HPDE6-E6E7 (cell line): ENCODE measurements around the gene CADPS.

Source experiments
- DNase-seq: peaks from one replicate; pipeline ENCODE4 v3.0.0; 2011; ENCODE audit warnings: missing footprints; ENCODE audit errors: extremely low spot score

CADPS gene

GRCh38 chr3:62445275-62445674 is 429.9 kb downstream of the CADPS start:
- peak; percentile 2 for DNase-seq

- DNase-seq, result no peak
Measured at GRCh38 chr3:62439978-62440377, 435.2 kb downstream of the CADPS start.

DNA sequence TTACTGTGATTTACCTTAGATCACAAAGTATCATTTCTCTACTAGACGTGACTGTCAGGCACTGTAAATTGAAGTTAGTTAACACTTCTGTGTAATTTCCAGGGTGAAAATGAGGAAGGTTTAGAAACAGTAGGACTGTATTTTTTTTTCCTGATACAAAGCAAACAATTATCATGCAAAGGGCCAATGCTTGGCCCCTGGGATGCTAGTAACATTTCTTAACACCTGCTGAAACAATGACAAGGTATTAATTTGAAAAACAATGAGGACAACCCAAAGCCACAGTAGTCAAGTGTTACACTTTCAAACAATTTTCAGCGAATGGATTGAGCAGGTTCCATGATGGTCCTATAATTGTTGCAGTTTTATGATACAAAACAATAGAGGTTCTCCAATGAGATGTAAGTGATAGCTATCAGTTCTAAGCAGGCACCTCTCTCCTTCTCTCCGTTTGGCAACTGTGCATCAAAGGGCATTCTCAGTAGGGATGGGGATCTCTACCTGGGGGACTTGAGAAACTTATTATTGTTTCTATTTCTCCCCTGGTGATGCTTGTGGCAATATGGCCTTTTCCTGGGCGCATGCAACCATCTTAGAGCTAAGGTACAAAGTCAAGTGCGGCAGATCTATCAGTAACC is 435.9 kb downstream of the CADPS start:
- DNase-seq, result no peak

GRCh38 chr3:62436785-62437184 is 438.4 kb downstream of the CADPS start:
- no peak for DNase-seq

- DNase-seq, result no peak
Measured at GRCh38 chr3:62433396-62433795, 441.8 kb downstream of the CADPS start.

- no peak for DNase-seq
Measured at GRCh38 chr3:62421207-62421606, 454.0 kb downstream of the CADPS start.

GRCh38 chr3:62416144-62416543 is 459.1 kb downstream of the CADPS start:
- no peak for DNase-seq

DNA sequence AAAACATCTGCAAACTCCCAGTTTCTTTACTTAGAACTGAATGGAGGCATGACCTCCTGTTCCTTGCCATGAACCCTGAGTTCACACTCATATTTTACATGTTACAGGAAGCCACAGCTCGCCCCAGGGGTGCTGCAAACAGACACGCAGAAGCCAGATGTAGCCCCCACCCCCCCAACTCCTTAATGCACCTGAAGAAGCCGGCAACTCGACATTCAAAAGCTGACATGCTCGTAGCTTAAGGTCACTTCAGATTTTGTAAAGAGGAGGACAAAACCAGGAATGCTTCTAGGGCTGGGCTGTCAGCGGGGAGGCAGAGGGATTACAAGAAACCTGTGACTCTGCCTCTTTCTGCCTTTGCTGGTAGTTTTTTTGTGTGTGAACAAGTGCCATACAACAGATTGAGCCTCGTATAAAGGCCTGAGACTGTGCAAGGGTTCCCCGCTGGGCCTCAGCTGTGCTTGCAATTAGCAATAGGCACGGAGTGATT is 459.9 kb downstream of the CADPS start:
- DNase-seq, result no peak

DNA sequence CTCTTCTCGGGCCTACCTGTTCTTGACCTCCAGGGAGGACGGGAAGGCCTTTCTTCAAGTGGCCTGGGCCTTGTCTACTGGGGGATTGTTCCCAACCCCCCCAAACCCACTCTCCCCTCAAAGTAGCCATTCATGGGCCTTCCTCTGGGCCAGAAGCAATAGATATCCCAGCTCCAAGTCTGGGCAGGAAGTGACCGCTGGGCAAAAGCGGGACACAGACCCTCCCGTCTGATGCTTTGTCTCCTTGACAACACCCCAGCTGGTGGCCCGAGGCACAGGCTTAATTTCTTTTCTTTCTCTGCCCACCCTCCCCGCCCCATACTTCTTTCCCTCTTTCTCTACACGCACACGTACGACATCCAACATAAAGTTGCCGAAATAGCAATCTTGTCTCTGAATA is 460.4 kb downstream of the CADPS start:
- no peak for DNase-seq

GRCh38 chr3:62413687-62414086 is 461.5 kb downstream of the CADPS start:
- DNase-seq, result no peak

DNA sequence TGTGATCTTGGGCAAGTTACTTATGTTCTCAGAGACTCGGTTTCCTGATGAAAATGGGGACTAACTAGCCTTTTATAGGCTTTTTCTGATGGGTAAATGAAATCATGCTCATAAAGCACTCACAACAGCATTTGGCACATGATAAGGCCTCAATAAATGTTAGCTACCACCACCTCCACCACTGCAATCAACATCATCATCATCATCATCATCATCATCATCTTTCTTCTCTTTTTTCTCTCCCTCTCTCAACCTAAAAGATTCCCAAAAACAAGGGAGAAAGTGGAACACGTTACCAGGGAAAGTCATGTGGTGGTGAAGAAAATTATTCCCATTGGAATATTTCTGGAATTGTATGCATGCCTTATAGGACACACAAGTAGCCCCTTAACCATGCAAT is 468.3 kb downstream of the CADPS start:
- DNase-seq, result no peak

DNA sequence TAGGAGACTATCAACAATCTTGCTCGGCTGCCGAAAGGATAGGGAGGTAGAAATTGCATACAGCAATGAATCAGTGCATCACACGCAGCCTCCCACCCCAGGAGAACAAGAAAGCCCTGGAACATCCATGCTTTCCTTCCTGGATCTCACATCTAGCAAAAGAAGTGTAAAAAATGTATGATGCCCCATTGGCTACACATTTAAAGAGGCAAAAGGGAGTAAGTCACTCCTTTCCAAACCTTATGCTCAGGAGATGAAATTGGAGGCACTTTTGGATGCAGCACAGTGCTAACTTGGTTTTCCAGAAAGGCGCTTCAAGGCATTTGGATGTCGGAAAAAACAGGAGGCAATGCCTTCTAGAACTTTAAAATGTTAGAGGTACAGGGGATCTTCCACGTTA is 469.6 kb downstream of the CADPS start:
- no peak for DNase-seq

DNA sequence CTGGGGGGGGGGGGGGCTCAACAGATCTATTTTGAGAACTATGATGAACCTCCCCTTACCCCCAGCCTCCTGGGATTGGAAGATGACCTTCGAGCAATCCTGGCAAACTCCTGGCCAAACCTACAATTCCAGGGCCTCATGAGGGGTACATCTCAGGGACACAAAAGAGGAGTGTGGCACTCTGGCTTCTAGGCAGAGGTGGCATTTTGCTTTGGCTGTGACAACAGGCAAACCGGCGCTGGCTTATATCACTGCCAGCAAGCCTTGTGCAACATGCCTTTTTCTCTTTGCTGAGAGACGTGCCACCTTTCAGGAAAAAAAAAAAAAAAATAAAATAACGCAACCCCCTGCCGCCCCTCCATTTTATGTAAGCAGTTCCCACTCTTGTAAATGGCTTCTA is 470.1 kb downstream of the CADPS start:
- no peak for DNase-seq

GRCh38 chr3:62404321-62404720 is 470.9 kb downstream of the CADPS start:
- DNase-seq, result no peak

DNA sequence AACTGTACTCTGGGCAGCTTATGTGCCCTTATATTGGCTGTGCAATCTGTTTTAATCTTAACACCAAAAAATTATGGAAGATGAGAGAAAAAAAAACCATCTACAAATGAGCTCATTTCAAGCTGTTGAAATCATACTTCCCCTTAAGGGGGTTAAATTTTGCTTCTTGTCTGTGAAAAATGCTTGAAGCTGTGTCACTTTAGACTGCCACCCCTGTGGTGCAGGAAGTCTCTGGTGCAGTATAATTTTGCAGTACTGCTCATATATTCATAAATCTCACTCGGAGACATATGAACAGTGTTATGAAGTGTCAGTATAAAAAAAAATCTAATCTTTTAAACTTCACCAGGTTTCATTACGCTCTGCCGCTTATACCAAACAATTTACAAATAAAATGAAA is 471.5 kb downstream of the CADPS start:
- no peak for DNase-seq

DNA sequence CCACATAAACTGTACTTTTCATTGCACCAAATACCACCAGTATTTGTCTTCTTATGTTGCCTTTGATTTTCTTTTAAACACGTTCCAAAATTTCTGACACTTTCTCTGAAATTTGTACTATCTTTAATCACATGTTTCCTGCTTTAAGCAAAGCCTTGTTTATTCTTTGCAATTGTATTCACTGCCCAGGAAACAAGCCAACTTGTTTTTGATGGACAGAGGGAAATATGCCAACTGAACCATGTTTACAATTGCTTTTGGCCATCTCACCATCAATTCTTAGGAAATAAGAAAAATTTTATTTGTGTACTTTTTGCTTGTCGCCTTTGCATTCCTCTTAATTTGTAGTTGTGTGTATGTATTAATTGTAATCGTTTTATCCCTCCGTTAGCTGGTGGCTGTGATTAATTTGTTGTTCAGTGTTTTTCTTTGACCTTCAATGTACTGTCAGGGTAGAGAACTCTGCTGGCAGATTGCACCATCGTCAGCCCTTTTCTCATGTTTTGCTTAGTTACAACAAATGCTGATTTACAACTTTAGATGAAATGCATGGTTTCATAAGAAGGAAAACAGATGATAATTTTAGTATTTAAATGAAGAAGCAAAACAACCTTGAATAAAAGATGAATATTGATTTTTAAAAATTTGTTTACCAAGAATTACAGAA is 482.5 kb downstream of the CADPS start:
- no peak for DNase-seq

DNA sequence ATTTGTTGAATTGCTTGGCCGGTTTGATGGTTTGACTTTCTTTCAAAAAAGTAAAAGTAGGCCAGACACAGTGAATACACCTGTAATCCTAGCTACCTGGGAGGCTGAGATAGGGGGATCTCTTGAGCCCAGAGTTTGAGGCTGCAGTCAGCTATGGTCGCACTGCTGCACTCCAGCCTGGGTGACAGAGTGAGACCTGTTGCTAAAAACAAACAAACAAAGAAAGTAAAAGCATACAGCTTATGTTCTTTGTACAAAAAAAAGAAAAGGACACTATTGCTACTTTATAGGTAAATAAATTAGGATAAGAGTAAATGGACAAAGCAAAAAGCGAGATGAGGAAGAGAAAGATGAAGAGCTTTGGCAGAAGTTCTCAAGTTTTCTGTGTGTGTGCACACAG is 488.0 kb downstream of the CADPS start:
- DNase-seq, result no peak

DNA sequence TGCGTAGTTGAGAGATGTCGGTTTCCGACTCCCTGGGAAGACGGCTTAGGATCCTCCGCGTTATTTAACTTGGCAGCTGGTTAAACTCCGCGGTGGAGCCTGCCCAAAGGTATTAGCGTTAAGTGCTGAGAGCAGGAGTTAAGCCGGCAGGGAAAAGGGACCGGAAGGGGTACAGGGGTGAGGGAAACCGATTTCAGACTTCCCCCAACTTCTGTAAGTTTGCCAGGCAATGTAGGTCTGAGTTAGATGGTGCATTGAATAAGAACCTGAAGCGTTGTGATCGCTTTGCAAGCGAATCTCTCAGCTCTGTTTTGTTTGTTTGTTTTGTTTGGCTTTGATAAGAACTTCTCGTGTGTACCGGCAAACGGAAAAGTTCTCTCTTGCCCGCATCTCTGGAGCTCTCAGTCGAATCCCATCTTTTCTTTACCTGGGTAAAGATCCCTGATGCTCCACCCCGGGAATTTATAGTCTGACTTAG is 495.9 kb downstream of the CADPS start:
- no peak for DNase-seq

DNA sequence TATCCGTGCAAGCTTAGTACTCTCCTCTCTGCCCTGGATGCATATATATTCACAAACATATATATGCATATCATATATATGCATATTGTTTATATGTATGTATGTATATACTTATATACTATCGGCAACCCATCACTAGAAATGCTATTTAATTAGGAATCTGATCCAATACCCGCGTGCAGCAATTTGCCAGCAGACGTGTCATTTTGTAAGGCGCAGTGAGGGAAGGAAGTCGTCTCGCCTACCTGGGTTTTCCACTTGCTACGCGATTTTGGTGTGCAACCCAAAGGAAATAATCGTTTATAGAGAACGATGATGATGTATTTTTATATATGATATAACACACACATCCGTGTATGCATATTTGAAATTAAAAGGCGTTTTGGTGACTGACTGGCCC is 496.3 kb downstream of the CADPS start:
- DNase-seq, result no peak

DNA sequence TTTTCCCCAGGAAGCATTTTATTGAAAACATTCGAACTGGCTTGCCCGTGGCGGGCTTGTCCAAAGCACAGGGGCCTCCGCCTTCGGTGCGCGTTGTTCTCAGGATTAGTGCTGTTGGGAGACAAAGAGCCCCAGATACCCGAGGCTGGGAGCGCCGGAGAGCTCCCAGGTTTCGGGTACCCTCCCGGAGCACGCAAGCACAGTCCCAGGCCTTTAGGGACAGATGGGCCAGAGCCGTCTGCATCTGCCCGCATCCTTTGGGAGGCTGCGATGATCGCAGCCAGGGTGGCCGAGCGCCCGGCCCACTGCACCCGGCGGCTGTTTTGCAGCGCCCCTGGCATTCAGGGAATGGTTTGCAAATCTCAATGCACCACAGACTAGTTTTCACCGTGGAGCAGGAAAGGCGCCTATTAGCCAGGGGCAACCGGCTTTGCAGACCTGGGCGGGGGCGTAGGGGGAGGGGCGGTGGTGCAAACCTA is 496.9 kb downstream of the CADPS start:
- no peak for DNase-seq

- no peak for DNase-seq
Measured at GRCh38 chr3:62376906-62377877, 498.0 kb downstream of the CADPS start.

DNA sequence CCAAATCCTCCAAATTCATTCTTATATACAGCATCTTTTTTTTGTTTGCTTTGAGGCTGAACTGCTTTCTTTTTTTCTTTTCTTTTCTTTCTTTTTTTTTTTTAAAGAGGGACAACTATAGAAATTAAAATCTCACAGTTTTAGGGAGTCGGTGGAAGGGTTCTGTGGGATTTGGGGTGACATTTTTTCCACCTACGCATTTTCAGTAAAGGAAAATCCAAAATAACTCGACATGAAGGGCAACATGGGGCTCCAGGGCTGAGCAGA is 498.8 kb downstream of the CADPS start:
- DNase-seq, result no peak
